ENCODE results near the gene HIVEP2.
"Not testable (repeated sequence)": the region's sequence is repeated elsewhere in the genome, so short reads cannot be mapped to it uniquely, and the experiment has no call there.

The HIVEP2 gene

GRCh38 chr6:142945049-142945445 lies at the start of gene HIVEP2:
TSS of gene HIVEP2 (minus strand) at chr6:142945176. CDS start at chr6:142774738, 170,438 bp downstream.
- peak; percentile 92 for DNase-seq (ENCODE audit: low read depth)

- DNase-seq (ENCODE audit: low read depth), result no peak
Measured at GRCh38 chr6:142993977-142994376, 49.0 kb upstream of the HIVEP2 start.

DNA sequence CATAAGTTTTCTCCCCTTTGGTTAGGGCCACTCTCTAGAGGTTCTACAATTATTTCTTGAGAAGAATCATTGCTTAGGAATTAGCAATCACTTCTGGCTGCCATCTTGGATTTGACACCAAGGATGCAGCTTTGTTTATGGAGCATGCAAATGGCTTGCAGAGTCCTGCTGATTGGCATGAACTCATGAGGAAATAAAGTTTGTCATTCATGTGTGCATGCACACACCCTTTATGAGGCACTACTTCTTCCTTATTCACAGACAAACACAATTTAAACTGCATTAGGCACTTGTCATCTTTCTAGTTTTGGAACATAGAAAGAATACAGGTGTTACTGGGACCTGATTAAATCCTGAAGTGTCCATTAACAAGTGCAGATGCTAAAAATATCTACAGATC lies 42.5 kb upstream of the HIVEP2 start:
- no peak for DNase-seq (ENCODE audit: low read depth)

DNA sequence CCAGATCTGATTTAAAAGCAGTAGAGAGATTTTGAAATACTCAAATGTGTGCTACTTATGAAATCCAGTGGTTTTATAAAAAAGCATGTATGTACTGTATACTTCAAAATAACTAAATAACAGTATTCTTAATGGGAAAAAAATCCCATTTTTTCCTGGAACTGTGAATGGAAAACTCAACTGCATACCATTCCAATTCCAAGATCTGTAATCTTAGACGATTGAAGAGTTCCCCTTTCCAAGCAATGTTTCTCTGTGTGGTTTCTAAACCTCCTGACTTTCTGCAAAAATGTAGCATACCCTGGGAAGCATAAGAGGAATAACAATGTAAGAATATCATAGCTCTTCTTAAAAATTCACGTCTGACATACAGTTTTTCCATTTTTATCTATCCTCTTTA lies 40.3 kb upstream of the HIVEP2 start:
- DNase-seq (ENCODE audit: low read depth), result no peak

- DNase-seq (ENCODE audit: low read depth), result no peak
Measured at GRCh38 chr6:142984386-142984785, 39.4 kb upstream of the HIVEP2 start.

DNA sequence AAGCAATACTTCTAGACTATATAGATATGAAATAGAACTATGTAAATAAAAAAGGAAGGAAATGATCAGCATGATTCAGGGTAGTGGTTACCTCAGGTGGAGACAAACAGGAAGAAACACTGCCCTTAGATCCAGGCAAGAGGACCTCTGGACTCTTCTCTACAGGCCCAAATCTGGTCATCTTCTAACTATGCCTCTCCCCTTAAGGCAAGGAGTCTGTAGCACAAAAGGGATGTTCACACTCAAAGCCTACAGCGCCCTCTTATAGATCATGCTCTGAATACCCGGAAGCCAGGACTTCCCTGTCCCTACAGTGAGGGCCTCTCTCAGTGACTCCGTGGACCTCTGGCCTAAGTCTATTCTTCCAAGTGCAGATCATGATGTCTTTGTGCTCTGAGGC lies 30.4 kb upstream of the HIVEP2 start:
- DNase-seq (ENCODE audit: low read depth), result no peak

DNA sequence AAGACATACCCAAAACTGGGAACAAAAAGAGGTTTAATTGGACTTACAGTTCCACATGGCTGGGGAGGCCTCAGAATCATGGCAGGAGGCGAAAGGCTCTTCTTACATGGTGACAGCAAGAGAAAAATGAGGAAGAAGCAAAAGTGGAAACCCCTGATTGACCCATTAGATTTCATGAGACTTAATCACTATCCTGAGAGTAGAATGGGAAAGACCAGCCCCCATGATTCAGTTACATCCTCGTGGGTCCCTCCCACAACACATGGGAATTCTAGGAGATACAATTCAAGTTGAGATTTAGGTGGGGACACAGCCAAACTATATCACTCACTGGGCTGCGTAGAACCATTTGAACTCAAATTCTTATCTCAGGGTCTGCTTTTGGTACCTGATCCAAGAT lies 26.0 kb upstream of the HIVEP2 start:
- DNase-seq (ENCODE audit: low read depth), result not testable (repeated sequence)

- no peak for DNase-seq (ENCODE audit: low read depth)
Measured at GRCh38 chr6:142968601-142969000, 23.6 kb upstream of the HIVEP2 start.

GRCh38 chr6:142966294-142966693 lies 21.3 kb upstream of the HIVEP2 start:
- no peak for DNase-seq (ENCODE audit: low read depth)

DNA sequence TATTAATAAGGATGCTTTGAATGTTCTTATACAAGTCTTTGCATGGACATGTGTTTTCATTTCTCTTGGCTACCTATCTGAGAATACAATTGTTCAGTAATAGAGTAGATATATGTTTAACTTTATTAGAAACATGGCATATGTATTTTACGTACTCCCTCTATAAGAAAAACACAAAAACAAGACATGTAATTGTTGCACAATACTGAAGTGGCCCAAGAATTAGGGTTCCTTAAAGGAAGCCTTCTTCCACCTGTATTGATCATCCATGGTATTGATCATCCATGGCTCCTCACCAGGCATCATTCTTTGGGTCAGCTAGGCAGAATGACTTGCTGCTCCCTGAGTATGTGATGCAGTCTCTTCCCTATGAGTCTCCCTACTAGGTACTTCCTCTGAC lies 20.2 kb upstream of the HIVEP2 start:
- no peak for DNase-seq (ENCODE audit: low read depth)

GRCh38 chr6:142960098-142960497 lies 15.1 kb upstream of the HIVEP2 start:
- DNase-seq (ENCODE audit: low read depth), result peak; percentile 74

- DNase-seq (ENCODE audit: low read depth), result no peak
Measured at GRCh38 chr6:142958343-142958742, 13.4 kb upstream of the HIVEP2 start.

- DNase-seq (ENCODE audit: low read depth), result no peak
Measured at GRCh38 chr6:142956726-142957125, 11.8 kb upstream of the HIVEP2 start.

DNA sequence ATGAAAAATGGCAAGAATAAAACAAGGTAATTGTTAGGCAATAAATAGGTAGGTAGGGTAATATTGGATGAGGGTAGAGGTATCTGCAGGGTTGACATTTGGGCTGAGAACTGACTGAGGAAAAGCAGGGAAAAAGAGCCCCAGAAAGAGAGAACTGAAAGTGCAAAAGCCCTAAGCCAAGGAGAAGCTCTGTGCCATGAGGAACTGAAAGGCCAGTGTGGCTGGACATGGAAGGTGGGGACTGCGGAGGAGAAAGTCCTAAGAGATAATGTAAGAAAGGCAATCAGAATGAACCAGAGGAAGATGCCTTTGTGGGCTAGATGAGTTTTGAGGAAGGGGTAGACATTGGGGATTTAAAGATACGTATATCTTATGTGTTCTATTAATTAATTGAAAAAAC lies 9.9 kb upstream of the HIVEP2 start:
- DNase-seq (ENCODE audit: low read depth), result no peak

DNA sequence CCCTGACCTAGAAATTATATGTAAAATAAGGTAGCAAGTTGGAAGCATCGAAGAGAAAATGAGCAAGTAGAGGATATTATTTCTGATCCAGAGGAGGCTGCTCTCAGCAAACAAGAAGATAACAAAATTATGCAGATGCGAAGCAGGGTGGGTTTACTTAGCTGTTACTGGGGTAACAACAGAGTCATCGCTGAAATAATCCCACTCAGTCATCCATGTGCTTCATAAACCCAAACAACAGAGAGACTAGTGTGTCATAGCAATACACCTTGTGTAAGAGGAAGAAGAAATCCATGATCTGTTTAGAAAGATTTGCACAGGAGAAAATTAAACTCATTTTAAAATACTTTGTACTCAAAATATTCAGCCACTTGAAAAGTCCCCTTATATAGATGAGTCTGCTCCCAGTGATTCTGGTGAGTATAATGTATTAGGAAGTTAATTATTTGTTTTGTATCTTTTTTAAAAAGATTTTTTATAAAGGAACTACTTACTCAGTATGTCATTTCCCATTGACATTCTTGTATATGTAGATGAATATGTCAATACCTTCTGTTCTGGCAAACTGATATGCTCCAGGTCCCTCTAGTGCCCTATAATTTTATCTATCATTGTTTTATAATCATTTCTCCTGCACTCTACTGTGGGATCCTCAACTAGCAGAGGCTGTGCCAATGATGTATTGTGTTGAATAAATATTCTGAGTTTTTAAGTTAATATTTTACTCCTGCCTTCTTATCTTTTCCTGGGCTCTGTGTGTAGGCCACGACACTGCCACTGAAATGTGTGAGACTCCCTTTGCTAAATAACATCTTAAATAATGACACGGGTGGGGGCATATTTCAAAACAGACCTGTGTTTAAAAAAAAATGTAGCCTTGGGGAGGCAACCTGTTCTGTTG lies 8.6 kb upstream of the HIVEP2 start:
- DNase-seq (ENCODE audit: low read depth), result no peak

- DNase-seq (ENCODE audit: low read depth), result no peak
Measured at GRCh38 chr6:142952614-142953013, 7.6 kb upstream of the HIVEP2 start.

- no peak for DNase-seq (ENCODE audit: low read depth)
Measured at GRCh38 chr6:142950291-142950690, 5.3 kb upstream of the HIVEP2 start.

GRCh38 chr6:142947714-142948480 lies 2.9 kb upstream of the HIVEP2 start:
- no peak for DNase-seq (ENCODE audit: low read depth)

GRCh38 chr6:142946924-142947713 lies 2.1 kb upstream of the HIVEP2 start:
- DNase-seq (ENCODE audit: low read depth), result peak; percentile 87

DNA sequence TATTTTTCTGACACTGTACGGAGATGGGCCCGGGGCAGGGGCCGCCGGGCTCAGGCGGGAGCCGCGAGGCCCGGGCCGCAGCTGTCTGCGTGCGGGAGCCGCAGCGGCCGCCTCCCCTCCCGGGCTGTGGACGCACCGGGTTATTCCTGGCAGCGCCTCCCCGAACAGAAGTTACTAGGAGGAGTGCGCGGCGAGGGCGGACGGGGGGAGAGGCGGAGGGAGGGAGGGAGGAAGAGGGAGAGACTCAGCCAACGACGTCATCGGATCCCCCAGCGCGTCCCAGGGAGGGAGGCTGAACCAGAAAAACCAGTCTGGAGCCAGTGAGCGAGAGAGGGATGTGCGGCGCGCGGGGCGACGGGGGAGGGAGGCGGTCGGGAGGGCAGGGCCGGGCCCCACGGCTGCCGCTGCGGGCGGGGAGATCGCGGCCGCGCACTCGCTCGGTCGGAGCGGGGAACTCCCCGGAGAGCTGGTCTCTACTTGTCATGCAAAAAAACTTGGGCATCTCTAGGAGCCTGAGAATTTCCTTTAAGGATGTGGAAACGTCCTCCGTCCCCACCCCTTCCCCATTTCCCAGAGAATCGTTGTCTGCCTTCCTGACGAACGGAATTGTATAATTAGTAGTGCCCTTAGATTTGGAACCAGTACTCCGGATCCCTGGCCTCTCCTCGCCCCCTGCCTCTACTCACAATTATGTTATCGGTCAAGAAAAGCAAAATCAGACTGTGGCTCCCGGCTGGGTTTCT lies 1.4 kb upstream of the HIVEP2 start:
- peak; percentile 99 for DNase-seq (ENCODE audit: low read depth)

DNA sequence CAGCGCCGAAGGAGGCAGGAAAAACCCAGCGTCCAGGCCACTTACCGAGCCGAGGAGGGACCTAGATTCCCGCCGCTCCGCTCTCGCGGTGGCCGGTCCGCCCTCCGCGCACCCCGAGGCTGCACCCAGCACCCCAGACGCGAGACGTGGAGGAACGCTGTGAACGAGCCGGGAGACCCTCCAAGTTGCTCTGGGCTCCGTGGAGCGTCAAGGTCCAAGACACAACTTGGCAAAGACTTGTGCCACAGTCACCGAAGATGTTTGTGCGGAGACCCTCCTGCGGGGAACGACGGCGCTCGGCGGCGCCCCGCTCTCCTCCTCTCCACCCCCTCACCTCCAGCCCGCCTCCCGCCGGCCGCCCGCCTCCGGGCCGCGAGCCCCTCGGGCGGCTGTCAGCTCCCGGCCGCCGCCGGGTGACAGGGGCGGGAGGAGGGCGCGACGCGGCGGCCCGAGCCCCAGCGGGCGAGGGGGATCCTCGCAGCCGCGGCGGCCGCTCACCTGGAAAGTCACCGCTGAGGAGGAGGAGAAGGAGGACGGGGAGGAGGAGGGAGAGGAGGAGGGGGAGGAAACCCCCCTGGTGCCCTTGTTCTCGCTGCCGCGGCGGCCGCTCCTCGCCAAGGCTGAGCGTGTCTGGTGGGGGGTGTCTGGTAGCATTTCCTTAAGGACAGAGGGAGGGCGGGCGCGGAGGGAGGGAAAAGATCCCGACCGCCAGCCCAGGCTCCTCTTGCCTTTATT lies 637 bp upstream of the HIVEP2 start:
- no peak for DNase-seq (ENCODE audit: low read depth)
